Cortex of kidney (tissue), 1 donor: ENCODE measurements around the gene ATP2B2.

ENCODE experiments used
- DNase-seq: peaks from one replicate; lab custom pipeline; 2025; lab: John Stamatoyannopoulos, UW

The ATP2B2 gene

DNA sequence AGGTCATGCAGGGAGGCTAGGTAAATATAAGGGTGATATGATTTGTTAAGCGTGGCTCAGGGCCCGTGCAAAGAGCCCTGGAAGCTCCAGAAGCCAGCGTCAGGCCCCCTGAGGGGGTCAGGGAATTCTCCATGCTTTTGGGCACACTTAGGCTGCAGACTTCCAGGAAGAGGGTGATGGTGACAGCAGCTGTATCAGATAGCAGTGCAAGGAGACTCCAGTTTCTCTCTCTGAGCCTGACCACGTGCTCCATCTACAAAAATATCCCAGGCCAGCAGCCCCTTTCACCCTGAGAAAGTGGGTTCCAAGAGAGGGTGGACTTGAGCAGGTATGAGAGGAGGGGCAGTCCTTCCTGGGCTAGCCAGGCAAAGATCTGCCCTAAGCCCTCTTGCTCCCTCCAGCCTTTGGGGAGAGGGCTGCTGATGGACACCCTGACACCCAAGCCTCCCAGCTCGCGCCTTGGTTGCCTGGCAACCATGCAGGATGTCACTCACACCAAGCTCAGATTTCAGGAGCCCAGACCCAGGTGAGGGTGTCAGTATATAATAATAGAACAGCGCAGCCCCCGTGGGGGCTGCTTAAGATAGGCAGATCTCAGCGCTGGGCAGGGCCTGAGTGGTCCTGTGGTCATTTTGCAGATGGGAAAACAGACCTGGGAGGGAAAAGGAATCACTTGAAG lies 35.8 kb downstream of the ATP2B2 start:
- DNase-seq, result no peak

GRCh38 chr3:10468613-10469354 lies 36.6 kb downstream of the ATP2B2 start:
- DNase-seq, result no peak

DNA sequence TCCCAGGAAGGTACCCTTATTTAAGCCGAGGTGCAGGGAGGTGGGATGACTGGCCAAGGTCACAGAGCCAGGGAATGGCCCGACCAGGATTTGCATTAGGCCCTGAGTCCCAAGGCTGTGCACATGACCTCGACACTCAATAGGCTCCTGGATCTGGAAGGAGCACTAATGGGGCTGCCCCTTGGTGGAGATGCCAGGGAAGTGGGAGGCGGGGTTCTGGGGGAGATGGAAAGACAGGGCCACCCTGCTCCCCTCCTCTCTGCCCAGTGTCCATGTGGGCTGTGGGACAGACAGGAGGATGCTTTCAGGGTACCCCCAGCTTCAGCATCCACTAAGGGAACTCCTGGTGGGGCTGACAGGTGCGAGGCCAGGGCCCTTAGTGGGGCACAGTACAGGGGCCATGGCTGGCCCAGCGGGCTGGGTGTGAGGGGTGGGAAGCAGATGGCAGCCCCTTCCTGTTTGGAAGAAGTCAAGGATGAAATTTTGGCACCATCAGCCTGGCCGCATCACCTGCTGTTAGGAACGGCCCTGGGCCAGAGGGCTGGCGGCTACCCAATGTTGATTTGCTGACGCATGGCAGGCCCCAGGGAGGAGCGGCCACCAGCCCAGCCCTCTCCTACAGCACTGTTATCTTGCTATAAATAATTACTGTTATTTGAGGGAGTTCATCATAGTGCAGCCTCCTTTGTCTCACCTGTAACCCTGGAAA lies 37.3 kb downstream of the ATP2B2 start:
- DNase-seq, result no peak

DNA sequence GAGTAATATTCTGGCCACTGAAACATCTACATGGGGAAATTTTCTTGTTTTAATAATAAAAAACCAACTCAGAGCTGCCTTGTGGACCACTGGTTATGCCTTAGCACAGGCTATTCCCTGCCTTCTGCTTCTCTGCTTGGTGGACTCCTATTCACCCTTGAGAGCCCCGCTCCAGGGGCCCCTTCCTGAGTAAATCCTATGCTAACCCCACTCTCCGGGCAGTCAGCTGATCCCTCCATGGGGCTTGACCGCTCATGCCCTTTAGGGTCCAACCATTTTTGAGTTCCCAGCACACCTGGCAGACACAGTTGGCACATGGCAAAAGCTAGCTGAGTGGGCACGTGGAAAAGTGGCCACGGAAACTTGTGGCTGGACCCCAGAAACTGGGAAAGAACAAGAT lies 38.2 kb downstream of the ATP2B2 start:
- no peak for DNase-seq

DNA sequence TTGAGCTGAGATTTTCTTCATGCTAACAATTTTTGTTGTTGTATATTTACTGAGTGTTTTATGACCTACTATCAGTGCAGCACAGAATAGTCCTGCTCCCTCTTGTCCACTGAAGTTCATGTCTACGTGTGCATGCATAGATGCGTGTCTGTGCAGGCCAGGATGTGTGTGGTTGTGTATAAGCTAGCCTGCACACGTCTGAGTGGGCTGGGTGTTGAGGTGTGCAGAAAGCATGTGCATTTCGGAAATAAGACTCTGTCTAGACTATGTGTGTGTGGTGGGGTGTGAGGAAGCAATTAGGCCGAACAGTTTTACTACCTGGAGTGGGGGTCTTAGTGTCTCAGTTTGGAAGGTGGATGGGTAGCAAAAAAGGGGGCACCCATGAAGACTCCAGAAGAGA lies 39.2 kb downstream of the ATP2B2 start:
- DNase-seq, result no peak

- DNase-seq, result no peak
These were observed 40.2 kb downstream of the ATP2B2 start for GRCh38 chr3:10465161-10465560.

DNA sequence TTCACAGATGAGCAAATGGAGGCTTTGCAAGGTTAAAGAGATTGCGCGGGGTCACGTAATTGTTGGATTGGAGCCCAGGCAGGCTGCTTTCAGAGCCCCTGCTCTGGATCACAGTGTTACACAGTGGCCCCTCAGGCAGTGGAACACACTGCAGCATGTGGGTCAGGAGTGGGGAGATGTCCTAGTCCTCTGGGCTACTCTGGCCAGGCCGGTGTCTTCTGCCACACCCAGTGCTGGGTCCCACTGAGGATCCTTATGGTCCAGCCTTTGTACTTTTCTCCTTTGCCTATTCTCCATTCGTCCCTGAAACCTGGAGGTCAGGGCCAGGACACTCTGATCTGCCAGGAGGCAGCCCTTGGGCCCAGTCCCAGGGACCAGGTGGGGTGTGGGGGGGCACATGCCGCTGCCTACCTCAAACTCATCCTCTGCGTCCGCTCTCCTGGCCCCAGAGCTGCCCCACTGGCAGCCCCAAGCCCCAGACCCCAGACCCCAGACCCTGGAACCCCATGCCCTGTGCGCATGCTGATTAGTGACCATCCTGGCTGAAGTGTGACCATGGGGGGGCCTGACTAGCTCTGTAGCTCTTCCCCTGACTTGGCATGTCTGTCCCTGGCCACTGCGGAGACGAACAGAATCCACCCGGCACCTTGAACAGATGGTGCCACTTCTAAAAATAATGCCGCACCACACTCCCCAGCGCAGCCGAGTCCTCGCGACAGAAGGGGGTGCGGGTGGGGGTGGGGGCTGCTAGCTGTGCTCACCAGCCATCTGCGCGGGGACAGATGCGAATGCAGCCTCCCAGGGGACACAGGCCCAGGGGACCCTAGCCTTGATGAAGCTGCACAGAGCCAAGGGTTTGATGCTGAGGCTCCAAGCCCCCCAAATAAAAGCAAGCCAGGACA lies 41.6 kb downstream of the ATP2B2 start:
- DNase-seq, result no peak

DNA sequence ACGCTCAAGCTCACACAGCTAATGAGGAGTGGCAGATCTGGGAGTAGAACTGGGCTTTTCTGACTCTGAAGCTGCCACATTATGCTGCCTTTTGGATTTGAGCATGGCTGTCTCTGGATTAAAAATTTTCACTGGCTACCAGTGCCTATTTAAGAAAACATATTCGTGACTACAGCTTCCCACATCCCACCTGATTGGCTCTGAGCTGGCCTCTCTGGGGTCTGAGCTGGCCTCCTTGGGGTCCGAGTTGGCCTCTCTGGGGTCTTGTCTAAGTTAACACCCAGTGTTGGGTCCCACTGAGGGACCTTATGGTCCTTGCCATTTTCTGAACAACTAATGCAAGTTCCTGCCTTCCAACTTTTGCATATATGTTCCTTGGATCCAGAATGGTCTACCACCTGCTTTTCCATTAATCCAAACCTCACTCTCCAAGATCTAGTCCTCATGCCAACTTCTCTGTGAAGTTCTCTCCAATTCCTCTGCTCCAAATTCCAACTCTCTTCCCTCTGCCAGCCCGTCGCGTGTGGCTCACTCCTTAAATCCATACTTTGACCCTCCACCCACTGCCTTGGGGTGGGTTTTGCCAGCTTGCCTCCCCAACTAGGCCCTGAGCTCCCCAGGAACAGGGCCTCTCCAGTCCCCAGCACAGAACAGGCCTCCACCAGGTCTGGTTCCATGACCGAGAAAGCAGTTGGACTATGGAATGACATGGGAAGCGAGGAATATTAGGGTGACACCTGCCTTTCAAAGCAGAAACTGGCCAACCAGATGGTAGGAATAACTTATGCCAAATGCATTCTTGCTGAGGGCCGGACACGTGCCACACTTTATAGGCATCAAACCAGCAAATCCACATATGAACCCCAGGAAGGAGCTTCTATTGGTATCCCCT lies 42.5 kb downstream of the ATP2B2 start:
- no peak for DNase-seq

- no peak for DNase-seq
These were observed 44.3 kb downstream of the ATP2B2 start for GRCh38 chr3:10460951-10461545.

- no peak for DNase-seq
These were observed 45.2 kb downstream of the ATP2B2 start for GRCh38 chr3:10459954-10460754.

- DNase-seq, result no peak
These were observed 47.8 kb downstream of the ATP2B2 start for GRCh38 chr3:10457560-10457959.

DNA sequence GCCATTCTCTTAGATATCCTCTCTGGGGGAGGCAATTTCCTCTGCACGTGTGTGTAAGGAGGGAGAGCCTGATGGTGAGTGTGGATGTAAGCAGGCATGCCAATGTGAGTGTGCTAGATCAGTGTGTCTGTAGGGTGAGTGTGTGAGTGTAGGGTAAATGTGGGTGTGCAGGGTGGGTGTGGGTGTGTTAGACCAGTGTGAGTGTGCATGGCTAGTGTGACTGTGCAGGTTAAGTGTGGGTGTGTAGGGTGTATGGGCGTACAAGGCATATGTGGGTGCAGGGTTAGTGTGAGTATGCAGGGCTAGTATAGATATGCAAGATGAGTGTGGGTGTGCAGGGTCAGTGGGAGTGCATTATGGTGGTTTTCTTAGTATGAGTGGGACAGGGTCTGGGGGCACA lies 48.4 kb downstream of the ATP2B2 start:
- DNase-seq, result no peak

- no peak for DNase-seq
These were observed 49.9 kb downstream of the ATP2B2 start for GRCh38 chr3:10455545-10455914.

GRCh38 chr3:10454907-10455544 lies 50.4 kb downstream of the ATP2B2 start:
- no peak for DNase-seq

DNA sequence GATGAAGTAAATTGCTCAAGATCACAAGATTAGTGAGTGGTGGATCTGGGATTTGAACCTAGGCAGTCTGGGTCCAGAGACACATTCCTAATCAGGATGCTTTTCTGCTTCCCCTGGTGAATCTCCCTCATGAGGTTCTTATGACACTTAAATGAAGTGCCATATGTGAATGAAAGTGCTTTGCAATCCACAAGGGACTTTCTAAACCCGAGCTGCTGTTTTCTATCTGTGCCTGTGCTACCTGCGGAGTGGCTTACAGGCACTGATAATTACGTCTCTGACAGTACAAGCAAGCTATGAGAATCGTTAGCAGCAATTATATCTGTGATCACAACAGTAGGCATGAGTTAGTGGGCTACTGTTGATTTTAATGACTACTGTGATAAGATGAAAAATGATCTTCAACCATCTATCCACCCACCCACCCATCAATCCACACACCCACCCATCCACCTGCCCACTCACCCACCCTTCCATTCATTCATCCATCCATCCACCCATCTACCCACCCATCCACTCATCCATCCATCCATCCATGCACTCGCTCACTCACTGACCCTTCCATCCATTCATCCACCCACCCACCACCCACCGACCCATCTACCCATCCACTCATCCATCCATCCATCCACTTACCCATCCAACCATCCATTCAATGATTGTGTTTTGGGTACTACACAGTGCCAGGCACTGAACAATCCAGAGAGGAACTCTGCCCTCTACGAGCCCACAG lies 51.8 kb downstream of the ATP2B2 start:
- DNase-seq, result no peak

DNA sequence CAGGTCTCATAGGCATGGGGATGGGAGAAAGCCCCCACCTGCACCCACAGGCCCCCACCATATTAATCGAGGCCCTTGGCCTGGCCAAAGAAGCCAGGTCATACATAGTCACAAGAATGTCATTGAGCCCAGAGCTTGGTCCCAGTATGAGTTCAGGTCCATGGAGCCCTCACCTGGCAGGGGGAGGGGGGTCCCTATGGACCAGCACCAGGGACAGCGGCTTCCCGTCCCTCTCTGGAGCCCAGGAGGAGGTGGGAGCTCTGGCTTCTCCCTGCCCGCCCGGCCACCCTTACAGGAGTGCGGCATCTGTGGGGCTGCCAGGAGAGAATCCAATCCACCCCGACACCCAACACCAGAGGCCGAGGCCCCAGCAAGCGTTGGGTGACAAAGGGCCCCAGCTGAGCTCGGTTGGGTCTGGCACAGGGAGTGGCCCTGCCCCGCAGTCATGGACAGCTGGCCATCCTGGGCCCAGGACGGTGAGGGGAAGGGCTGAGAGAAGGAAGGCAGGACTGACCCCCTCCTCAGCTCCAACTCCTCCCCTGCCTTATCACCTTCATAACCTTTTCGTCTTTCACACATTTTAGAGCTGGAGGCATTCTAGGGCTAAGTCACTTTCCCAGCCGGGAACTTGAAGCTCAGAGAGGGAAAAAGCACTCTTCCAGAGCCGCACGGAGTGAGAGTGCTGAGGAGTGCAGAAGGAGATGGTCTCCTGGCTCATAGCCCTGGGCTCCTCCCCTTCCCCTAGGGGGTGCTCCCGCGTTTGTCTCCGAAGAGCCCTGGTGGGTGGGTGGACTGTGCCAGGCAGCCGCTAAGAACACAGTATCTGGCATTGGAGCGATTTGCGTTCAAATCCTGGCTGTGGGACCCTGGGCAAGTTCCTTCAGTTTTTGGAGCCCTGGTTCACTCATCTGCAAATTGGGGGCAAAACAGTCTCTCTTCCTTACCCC lies 54.6 kb downstream of the ATP2B2 start:
- no peak for DNase-seq

DNA sequence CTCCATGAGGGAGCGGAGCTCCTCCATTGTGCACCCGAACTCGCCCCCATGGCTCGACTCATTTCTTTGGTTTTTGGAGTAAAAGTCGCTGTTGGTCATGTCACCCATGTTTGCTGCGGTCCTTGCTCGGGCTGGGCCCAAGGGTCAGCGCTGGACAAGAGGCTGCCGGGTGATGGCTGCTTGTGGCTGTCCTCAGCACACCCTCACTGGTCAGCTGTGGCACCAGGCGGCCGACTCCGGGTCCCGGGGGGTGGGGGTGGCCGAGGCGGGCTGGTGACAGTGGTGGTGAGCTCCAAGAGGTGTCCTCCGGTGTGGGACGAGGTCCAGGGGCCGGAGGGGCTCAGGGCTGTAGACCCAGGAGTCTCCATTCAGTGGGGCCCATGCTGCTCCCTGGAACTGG lies 56.0 kb downstream of the ATP2B2 start:
- DNase-seq, result no peak

DNA sequence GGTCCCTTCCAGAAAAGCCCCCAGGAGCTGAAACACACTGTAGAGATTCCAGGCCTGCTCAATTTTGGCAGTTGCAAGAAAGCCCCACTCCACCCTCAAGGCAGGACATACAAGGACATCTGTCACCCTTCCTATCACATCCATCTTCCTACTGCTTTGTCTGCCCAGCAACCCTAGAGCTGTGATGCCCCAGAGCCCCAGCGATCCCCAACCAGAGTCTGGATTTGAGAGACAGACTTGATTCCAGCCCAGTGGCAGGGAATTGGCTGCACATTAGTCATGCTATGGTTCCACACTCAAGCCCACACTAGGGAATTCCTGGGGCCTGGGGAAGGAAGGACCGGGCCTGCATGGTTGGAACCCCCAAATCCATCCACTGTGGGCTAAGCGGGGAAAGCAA lies 56.8 kb downstream of the ATP2B2 start:
- DNase-seq, result no peak
